WTC11 (cell line): ENCODE results near the gene CTNND2. TPM values are rescaled to one million over a fixed set of nuclear protein-coding genes. Genes with fewer than 3 reads are reported as not detected.
"Not testable (repeated sequence)": the region's sequence is repeated elsewhere in the genome, so short reads cannot be mapped to it uniquely, and the experiment has no call there.

Source experiments
- ATAC-seq: fragments of 200-7000 bp; cut with Tn5 transposase; 2 replicates; pipeline ENCODE4 v1.10.0; 2021; ENCODE audit warnings: mild to moderate bottlenecking, moderate library complexity
- CTCF ChIA-PET: fragments of 300-600 bp; sonication (Branson Sonifier 250); formaldehyde crosslinking; loops from one replicate; lab custom pipeline; 2021; ENCODE audit warnings: antibody characterized with exemption; lab: Charles Lee
- POLR2A ChIA-PET: fragments of 350-600 bp; sonication (Branson Sonifier 250); formaldehyde crosslinking; loops from one replicate; lab custom pipeline; 2021; ENCODE audit warnings: antibody characterized with exemption; lab: Charles Lee
- DNase-seq: peaks from one replicate; pipeline ENCODE4 v3.0.0; 2021; ENCODE audit warnings: low spot score
- H3K27ac Mint-ChIP-seq: 2 replicates; pipeline ENCODE4 v1.8.0; 2021; ENCODE audit warnings: mixed read lengths
- H3K27me3 Mint-ChIP-seq: 2 replicates; pipeline ENCODE4 v1.8.0; 2021; ENCODE audit warnings: low read depth, mild to moderate bottlenecking, moderate library complexity, mixed read lengths
- H3K36me3 Mint-ChIP-seq: 2 replicates; pipeline ENCODE4 v1.8.0; 2021; ENCODE audit warnings: mixed read lengths
- H3K4me1 Mint-ChIP-seq: 2 replicates; pipeline ENCODE4 v1.8.0; 2022; ENCODE audit warnings: mixed read lengths
- H3K4me3 Mint-ChIP-seq: 2 replicates; pipeline ENCODE4 v1.8.0; 2021; ENCODE audit warnings: mild to moderate bottlenecking, moderate library complexity, mixed read lengths
- H3K9me3 Mint-ChIP-seq: 2 replicates; pipeline ENCODE4 v1.8.0; 2021; ENCODE audit warnings: mixed read lengths
- EMX1 ChIP-seq: fragments of 250-450 bp; sonication (Bioruptor Pico); IDR thresholded peaks from 2 replicates; pipeline ENCODE4 v1.8.0; 2021; ENCODE audit warnings: mild to moderate bottlenecking
- ETV6 ChIP-seq: sonication (generic); formaldehyde crosslinking; IDR thresholded peaks from 2 replicates; pipeline ENCODE4 v1.8.1; 2022; ENCODE audit warnings: mild to moderate bottlenecking, missing genetic modification reagents
- GTF2I ChIP-seq: fragments of 250-450 bp; sonication (Bioruptor Pico); conservative IDR thresholded peaks from 2 replicates; pipeline ENCODE4 v1.4.0; 2021; ENCODE audit warnings: mild to moderate bottlenecking
- HMGA2 ChIP-seq: fragments of 250-450 bp; sonication (Bioruptor Pico); IDR thresholded peaks from 2 replicates; pipeline ENCODE4 v1.4.0; 2021; ENCODE audit warnings: mild to moderate bottlenecking, moderate library complexity
- IRF2 ChIP-seq: sonication (generic); formaldehyde crosslinking; IDR thresholded peaks from 2 replicates; pipeline ENCODE4 v1.8.0; 2022; ENCODE audit warnings: low read depth, missing genetic modification reagents, borderline replicate concordance
- MXD4 ChIP-seq: fragments of 250-450 bp; sonication (Bioruptor Pico); IDR thresholded peaks from 2 replicates; pipeline ENCODE4 v1.8.0; 2021; ENCODE audit warnings: mild to moderate bottlenecking, moderate library complexity, borderline replicate concordance
- NFATC4 ChIP-seq: fragments of 250-450 bp; sonication (Bioruptor Pico); IDR thresholded peaks from 2 replicates; pipeline ENCODE4 v1.9.0; 2021; ENCODE audit warnings: mild to moderate bottlenecking
- NFYB ChIP-seq: sonication (generic); formaldehyde crosslinking; conservative IDR thresholded peaks from 2 replicates; pipeline ENCODE4 v1.8.0; 2022; ENCODE audit warnings: low read depth, missing genetic modification reagents
- NR3C1 ChIP-seq: sonication (generic); formaldehyde crosslinking; conservative IDR thresholded peaks from 2 replicates; pipeline ENCODE4 v1.8.1; 2023; ENCODE audit warnings: low read depth, mild to moderate bottlenecking, missing genetic modification reagents
- RORB ChIP-seq: fragments of 250-450 bp; sonication (Bioruptor Pico); IDR thresholded peaks from 2 replicates; pipeline ENCODE4 v1.9.0; 2021; ENCODE audit warnings: mild to moderate bottlenecking
- TP53 ChIP-seq: sonication (generic); formaldehyde crosslinking; IDR thresholded peaks from 2 replicates; pipeline ENCODE4 v1.8.1; 2023; ENCODE audit warnings: mild to moderate bottlenecking, missing genetic modification reagents
- ZNF138 ChIP-seq: sonication (generic); formaldehyde crosslinking; conservative IDR thresholded peaks from 2 replicates; pipeline ENCODE4 v1.8.1; 2022; ENCODE audit warnings: mild to moderate bottlenecking, moderate library complexity, missing genetic modification reagents
- ZNF232 ChIP-seq: sonication (generic); formaldehyde crosslinking; IDR thresholded peaks from 2 replicates; pipeline ENCODE4 v1.8.0; 2022; ENCODE audit warnings: mild to moderate bottlenecking, missing genetic modification reagents
- ZNF263 ChIP-seq: sonication (generic); formaldehyde crosslinking; IDR thresholded peaks from 2 replicates; pipeline ENCODE4 v1.8.1; 2022; ENCODE audit warnings: low read depth, mild to moderate bottlenecking, moderate library complexity, missing genetic modification reagents
- ZNF317 ChIP-seq: sonication (generic); formaldehyde crosslinking; IDR thresholded peaks from 2 replicates; pipeline ENCODE4 v1.8.1; 2023; ENCODE audit warnings: low read depth, mild to moderate bottlenecking, moderate library complexity, missing genetic modification reagents, borderline replicate concordance
- ZNF396 ChIP-seq: fragments of 250-450 bp; sonication (Bioruptor Pico); IDR thresholded peaks from 2 replicates; pipeline ENCODE4 v1.8.0; 2021; ENCODE audit warnings: mild to moderate bottlenecking, moderate library complexity, borderline replicate concordance
- ZNF423 ChIP-seq: fragments of 250-450 bp; sonication (Bioruptor Pico); IDR thresholded peaks from 2 replicates; pipeline ENCODE4 v2.1.2; 2022; ENCODE audit warnings: mild to moderate bottlenecking, moderate library complexity
- ZNF671 ChIP-seq: fragments of 250-450 bp; sonication (Bioruptor Pico); IDR thresholded peaks from 2 replicates; pipeline ENCODE4 v1.8.0; 2021; ENCODE audit warnings: mild to moderate bottlenecking
- total RNA-seq: library from RNA; stranded (reverse); gene quantifications from 3 replicates; pipeline ENCODE4 v1.2.3, GENCODE V29; 2021
- TF ChIP-seq, protein P1 (sequence below): fragments of 250-450 bp; sonication (Bioruptor Pico); IDR thresholded peaks from 2 replicates; pipeline ENCODE4 v2.1.2; 2022; ENCODE audit warnings: mild to moderate bottlenecking, moderate library complexity
- TF ChIP-seq, protein P2 (sequence below): sonication (generic); formaldehyde crosslinking; IDR thresholded peaks from 2 replicates; pipeline ENCODE4 v1.8.1; 2023; ENCODE audit warnings: mild to moderate bottlenecking, missing genetic modification reagents, moderate library complexity
- TF ChIP-seq, protein P3 (sequence below): sonication (generic); formaldehyde crosslinking; conservative IDR thresholded peaks from 2 replicates; pipeline ENCODE4 v1.8.1; 2022; ENCODE audit warnings: mild to moderate bottlenecking, missing genetic modification reagents
- TF ChIP-seq, protein P4 (sequence below): fragments of 250-450 bp; sonication (Bioruptor Pico); IDR thresholded peaks from 2 replicates; pipeline ENCODE4 v1.9.0; 2021; ENCODE audit warnings: mild to moderate bottlenecking

The CTNND2 gene
- total RNA-seq, 1 experiment from 2014 or later: 11.9 TPM

DNA sequence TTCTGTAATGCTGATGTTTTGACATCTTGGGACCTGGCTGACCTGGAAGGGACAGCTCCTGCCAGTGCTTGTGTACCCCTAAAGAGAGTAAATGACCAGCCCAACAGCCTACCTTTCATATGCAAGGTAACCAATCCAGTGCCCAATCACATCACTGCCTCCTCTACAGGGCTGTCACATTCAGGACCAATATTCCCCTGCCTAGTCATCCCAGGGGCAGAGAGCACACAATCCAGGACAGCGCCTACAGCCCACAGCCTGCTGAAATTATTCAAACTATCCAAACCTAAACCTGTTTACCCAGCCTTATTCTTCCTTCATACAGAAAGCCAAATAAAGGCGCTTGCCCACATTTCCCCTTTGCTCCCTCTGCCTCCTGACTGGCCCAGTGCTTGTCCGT lies 284.1 kb downstream of the CTNND2 start (continued):
- TF ChIP-seq GTF2I (CRISPR knock-in tag) (no peak), RORB (CRISPR knock-in tag) (no peak), ZNF232 (no peak), ETV6 (CRISPR knock-in tag) (no peak), ZNF263 (CRISPR knock-in tag) (no peak), ZNF671 (no peak), TP53 (CRISPR knock-in tag) (no peak), EMX1 (CRISPR knock-in tag) (no peak)
- TF ChIP-seq, protein P1, sequence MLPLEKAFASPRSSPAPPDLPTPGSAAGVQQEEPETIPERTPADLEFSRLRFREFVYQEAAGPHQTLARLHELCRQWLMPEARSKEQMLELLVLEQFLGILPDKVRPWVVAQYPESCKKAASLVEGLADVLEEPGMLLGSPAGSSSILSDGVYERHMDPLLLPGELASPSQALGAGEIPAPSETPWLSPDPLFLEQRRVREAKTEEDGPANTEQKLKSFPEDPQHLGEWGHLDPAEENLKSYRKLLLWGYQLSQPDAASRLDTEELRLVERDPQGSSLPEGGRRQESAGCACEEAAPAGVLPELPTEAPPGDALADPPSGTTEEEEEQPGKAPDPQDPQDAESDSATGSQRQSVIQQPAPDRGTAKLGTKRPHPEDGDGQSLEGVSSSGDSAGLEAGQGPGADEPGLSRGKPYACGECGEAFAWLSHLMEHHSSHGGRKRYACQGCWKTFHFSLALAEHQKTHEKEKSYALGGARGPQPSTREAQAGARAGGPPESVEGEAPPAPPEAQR (CRISPR knock-in tag): no peak

DNA sequence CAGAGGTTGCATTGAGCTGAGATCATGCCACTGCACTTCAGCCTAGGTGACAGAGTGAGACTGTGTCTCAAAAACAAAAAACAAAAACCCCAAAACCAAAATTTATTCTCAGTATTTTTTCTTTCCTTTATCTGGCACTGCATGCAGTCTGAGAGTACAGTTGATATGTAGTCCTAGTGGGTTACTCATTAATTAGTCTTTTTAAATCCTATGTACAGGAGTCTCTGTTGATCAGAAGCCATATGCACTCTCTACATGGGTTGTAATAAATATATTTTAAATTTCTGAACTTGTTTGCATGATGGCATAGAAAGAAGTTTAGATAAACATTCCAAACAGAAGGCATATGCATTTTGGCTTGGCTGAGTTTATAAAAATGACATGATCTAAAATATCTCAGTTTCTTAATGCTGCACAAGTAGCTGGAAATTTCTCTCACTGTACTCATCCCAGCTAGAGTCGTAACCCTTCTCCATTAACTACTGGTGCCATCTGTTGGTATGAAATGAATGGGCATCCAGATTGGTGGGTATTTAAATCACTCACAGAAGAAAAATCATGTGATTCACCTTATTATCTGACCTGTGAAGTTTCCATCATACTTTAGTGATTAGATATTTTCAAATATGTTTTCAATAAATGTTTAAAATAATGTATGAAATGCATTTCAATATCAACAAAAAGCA lies 284.8 kb downstream of the CTNND2 start:
- Mint-ChIP-seq H3K36me3 (peaks cover 11% of the 10 kb centered on the region; the same call in 1 of the 2 replicates), H3K27me3 (no peaks in the 10 kb centered on the region), H3K4me3 (no peak overlapping the region), H3K27ac (no peak overlapping the region), H3K9me3 (peaks cover 12% of the 10 kb centered on the region), H3K4me1 (peaks cover 8% of the 10 kb centered on the region)
- TF ChIP-seq MXD4 (CRISPR knock-in tag): no peak
- TF ChIP-seq, protein P2, sequence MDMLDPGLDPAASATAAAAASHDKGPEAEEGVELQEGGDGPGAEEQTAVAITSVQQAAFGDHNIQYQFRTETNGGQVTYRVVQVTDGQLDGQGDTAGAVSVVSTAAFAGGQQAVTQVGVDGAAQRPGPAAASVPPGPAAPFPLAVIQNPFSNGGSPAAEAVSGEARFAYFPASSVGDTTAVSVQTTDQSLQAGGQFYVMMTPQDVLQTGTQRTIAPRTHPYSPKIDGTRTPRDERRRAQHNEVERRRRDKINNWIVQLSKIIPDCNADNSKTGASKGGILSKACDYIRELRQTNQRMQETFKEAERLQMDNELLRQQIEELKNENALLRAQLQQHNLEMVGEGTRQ (CRISPR knock-in tag): peak; percentile 15; the same call in 1 of the 2 replicates
- DNase-seq: no peak
- CTCF ChIA-PET: interaction anchor here (1.3 kb wide), 2 partner anchors 9 to 330 kb away, joined by 3 read pairs; no protein-coding TSS in a partner anchor
- peak; percentile 55 for ATAC-seq
- POLR2A ChIA-PET: no interaction called here

DNA sequence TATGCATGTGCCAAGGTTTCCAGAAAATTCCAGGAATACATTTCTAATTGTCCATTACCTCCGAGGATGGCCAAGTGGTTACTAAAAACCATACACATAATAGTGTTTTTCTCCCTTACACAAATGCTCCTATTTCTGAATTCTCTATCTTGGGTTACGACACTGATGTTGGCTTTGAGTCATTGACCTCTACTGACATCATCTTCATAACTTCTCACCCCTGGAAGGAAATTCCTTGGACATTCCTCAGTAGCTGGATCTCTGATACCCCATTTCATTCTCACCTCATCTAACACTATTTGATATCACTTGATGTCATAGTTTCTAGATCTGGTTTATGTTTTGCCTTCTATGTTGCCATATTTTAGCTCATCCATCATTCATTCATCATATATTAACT lies 287.2 kb downstream of the CTNND2 start:
- H3K4me3 Mint-ChIP-seq: no peak overlapping the region
- no peaks in the 10 kb centered on the region for H3K27me3 Mint-ChIP-seq
- no peak for TF ChIP-seq IRF2 (CRISPR knock-in tag)
- H3K4me1 Mint-ChIP-seq: peaks cover 8% of the 10 kb centered on the region
- no peaks in the 10 kb centered on the region for H3K9me3 Mint-ChIP-seq
- ATAC-seq (no peak), DNase-seq (no peak)
- ChIA-PET POLR2A (no interaction called here), CTCF (no interaction called here)
- no peaks in the 10 kb centered on the region for H3K36me3 Mint-ChIP-seq
- no peak overlapping the region for H3K27ac Mint-ChIP-seq

DNA sequence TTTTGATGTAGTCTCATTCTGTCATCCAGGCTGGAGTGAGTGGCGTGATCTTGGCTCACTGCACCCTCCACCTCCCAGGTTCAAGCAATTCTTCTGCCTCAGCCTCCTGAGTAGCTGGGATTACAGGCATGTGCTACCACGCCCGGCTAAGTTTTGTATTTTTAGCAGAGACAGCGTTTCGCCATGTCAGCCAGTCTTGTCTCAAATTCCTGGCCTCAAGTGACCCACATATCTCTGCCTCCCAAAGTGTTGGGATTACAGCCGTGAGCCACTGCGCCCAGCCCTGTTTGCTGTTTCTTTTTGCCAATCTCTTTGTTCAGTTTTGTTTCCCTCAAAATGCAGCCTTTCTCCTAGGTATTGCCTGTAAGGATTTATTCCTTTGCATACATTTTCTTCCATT lies 287.6 kb downstream of the CTNND2 start:
- DNase-seq, CTCF ChIA-PET, H3K27ac Mint-ChIP-seq, H3K4me3 Mint-ChIP-seq, H3K36me3 Mint-ChIP-seq, H3K27me3 Mint-ChIP-seq, H3K9me3 Mint-ChIP-seq, POLR2A ChIA-PET, ATAC-seq, H3K4me1 Mint-ChIP-seq: not testable (repeated sequence)

DNA sequence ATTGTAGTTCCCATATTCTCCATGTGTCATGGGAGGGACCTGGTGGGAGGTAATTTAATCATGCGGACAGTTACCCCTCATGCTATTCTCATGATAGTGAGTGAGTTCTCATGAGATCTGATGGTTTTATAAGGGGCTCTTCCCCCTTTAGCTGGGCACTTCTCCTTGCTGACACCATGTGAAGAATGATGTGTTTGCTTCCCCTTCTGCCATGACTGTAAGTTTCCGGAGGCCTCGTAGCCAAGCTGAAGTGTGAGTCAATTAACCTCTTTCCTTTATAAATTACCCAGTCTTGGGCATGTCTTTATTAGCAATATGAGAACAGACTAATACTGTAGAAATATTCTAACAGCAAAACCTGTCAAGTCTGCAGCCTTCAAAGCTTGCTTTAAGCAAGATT lies 293.2 kb downstream of the CTNND2 start:
- Mint-ChIP-seq H3K27ac (no peak overlapping the region), H3K36me3 (no peaks in the 10 kb centered on the region), H3K4me1 (no peaks in the 10 kb centered on the region), H3K9me3 (no peaks in the 10 kb centered on the region), H3K27me3 (no peaks in the 10 kb centered on the region), H3K4me3 (no peak overlapping the region)
- ATAC-seq (no peak), DNase-seq (no peak)
- ChIA-PET CTCF (no interaction called here), POLR2A (no interaction called here)
- TF ChIP-seq ZNF396 (CRISPR knock-in tag) (no peak), NR3C1 (no peak), ZNF671 (no peak), HMGA2 (CRISPR knock-in tag) (no peak), NFATC4 (no peak), ZNF423 (CRISPR knock-in tag) (no peak), ZNF138 (CRISPR knock-in tag) (no peak), ZNF317 (CRISPR knock-in tag) (no peak), NFYB (CRISPR knock-in tag) (no peak)
- TF ChIP-seq, protein P3, sequence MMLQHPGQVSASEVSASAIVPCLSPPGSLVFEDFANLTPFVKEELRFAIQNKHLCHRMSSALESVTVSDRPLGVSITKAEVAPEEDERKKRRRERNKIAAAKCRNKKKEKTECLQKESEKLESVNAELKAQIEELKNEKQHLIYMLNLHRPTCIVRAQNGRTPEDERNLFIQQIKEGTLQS (CRISPR knock-in tag): no peak
- TF ChIP-seq, protein P4, sequence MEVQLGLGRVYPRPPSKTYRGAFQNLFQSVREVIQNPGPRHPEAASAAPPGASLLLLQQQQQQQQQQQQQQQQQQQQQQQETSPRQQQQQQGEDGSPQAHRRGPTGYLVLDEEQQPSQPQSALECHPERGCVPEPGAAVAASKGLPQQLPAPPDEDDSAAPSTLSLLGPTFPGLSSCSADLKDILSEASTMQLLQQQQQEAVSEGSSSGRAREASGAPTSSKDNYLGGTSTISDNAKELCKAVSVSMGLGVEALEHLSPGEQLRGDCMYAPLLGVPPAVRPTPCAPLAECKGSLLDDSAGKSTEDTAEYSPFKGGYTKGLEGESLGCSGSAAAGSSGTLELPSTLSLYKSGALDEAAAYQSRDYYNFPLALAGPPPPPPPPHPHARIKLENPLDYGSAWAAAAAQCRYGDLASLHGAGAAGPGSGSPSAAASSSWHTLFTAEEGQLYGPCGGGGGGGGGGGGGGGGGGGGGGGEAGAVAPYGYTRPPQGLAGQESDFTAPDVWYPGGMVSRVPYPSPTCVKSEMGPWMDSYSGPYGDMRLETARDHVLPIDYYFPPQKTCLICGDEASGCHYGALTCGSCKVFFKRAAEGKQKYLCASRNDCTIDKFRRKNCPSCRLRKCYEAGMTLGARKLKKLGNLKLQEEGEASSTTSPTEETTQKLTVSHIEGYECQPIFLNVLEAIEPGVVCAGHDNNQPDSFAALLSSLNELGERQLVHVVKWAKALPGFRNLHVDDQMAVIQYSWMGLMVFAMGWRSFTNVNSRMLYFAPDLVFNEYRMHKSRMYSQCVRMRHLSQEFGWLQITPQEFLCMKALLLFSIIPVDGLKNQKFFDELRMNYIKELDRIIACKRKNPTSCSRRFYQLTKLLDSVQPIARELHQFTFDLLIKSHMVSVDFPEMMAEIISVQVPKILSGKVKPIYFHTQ (CRISPR knock-in tag): no peak
